AG09309 (cell line): ENCODE data around the gene CLC.
"Not testable (repeated sequence)": the region's sequence is repeated elsewhere in the genome, so short reads cannot be mapped to it uniquely, and the experiment has no call there.

Source experiments
- DNase-seq: peaks from one replicate; pipeline ENCODE4 v3.0.0-alpha.2; 2010; ENCODE audit warnings: low read depth
- H3K4me3 ChIP-seq: 2 replicates; pipeline ENCODE4 v1.5.1; 2011; ENCODE audit warnings: mild to moderate bottlenecking, low read depth, low read length, moderate library complexity; ENCODE audit not compliant: control insufficient read depth
- TF ChIP-seq, protein P1 (sequence below): IDR thresholded peaks from 2 replicates; pipeline ENCODE4 v1.5.1; 2011; ENCODE audit warnings: mild to moderate bottlenecking, low read depth, low read length, inconsistent platforms; ENCODE audit not compliant: insufficient read depth, control insufficient read depth; ENCODE audit errors: missing control alignments

Gene CLC

GRCh38 chr19:39698535-39698934, 39.3 kb downstream of the CLC start:
- no peak overlapping the region for H3K4me3 ChIP-seq
- no peak for DNase-seq
- TF ChIP-seq, protein P1, sequence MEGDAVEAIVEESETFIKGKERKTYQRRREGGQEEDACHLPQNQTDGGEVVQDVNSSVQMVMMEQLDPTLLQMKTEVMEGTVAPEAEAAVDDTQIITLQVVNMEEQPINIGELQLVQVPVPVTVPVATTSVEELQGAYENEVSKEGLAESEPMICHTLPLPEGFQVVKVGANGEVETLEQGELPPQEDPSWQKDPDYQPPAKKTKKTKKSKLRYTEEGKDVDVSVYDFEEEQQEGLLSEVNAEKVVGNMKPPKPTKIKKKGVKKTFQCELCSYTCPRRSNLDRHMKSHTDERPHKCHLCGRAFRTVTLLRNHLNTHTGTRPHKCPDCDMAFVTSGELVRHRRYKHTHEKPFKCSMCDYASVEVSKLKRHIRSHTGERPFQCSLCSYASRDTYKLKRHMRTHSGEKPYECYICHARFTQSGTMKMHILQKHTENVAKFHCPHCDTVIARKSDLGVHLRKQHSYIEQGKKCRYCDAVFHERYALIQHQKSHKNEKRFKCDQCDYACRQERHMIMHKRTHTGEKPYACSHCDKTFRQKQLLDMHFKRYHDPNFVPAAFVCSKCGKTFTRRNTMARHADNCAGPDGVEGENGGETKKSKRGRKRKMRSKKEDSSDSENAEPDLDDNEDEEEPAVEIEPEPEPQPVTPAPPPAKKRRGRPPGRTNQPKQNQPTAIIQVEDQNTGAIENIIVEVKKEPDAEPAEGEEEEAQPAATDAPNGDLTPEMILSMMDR, result no peak

GRCh38 chr19:39696387-39696786, 41.4 kb downstream of the CLC start:
- DNase-seq, result no peak
- no peak overlapping the region for H3K4me3 ChIP-seq
- TF ChIP-seq, protein P1, result no peak

- DNase-seq, result no peak
- TF ChIP-seq, protein P1, result no peak
- no peak overlapping the region for H3K4me3 ChIP-seq
Measured at GRCh38 chr19:39695759-39696158, 42.1 kb downstream of the CLC start.

GRCh38 chr19:39692822-39693221, 45.0 kb downstream of the CLC start:
- no peak overlapping the region for H3K4me3 ChIP-seq
- DNase-seq, result no peak
- TF ChIP-seq, protein P1, result no peak

GRCh38 chr19:39692166-39692565, 45.7 kb downstream of the CLC start:
- TF ChIP-seq, protein P1, result no peak
- no peak overlapping the region for H3K4me3 ChIP-seq
- DNase-seq, result no peak

DNA sequence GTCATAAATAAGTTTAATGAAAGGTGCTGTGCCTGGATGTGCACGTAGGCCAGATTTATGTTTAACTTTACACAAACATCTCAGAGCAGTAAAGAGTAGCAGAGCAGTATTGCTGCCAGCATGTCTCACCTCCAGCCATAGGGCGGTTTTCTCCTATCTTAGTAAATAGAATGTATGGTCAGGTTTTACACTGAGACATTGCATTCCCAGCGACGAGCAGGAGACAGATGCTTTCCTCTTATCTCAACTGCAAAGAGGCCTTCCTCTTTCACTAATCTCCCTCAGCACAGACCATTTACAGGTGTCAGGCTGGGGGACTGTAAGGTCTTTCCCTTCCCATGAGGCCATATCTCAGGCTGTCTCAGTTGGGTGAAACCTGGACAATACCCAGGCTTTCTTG, 49.2 kb downstream of the CLC start:
- H3K4me3 ChIP-seq, DNase-seq: not testable (repeated sequence)

- DNase-seq, result no peak
- TF ChIP-seq, protein P1, result no peak
- no peak overlapping the region for H3K4me3 ChIP-seq
Measured at GRCh38 chr19:39686739-39687138, 51.1 kb downstream of the CLC start.

DNA sequence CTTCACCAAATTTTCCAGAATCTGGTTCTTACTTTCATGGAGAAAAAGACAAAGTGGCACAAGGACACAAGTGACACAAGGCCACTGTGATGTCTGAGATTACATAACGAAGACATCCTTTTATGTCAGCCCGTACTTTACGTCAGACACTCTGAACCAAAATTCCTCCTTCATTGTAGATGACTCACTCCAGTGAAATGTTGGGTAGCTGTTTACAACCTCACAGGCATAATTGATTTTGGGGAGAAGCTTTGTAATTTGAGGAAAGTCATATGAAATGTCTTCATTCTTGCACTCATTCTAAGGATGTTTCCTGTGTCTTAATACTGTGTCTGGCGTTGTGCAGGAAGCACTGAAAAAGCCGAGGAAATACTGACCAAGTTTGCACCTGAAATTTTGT, 53.6 kb downstream of the CLC start:
- TF ChIP-seq, protein P1, result no peak
- no peak for DNase-seq
- H3K4me3 ChIP-seq, result no peak overlapping the region
